ENCODE measurements around the gene CUBN.

GRCh38 chr10:16916496-16916895 lies 213.1 kb downstream of the CUBN start:
- TF ChIP-seq ZNF274 (IDR thresholded peaks at IDR 0.05; ENCODE audit: low read depth, low read length), result no peak
- no peak for TF ChIP-seq YY1 (IDR thresholded peaks at IDR 0.05; ENCODE audit: insufficient read depth, insufficient read length)

All from NT2/D1 (cell line).